Uterus (tissue), 4 donors: ENCODE data around the gene JUP. TPM values are rescaled to one million over a fixed set of nuclear protein-coding genes. Genes with fewer than 3 reads are reported as not detected.

ENCODE experiments used
- DNase-seq, 2 donors: peaks; one replicate each; pipeline ENCODE4 v3.0.0-alpha.2; 2019 to 2020
- H3K27ac ChIP-seq, 2 donors: fragments of 200-600 bp; sonication (generic); 1 replicate in 1 of 2; 2 replicates in 1 of 2; pipeline ENCODE4 v1.5.1; 2016 to 2018
- H3K27me3 ChIP-seq, 2 donors: fragments of 200-600 bp; sonication (generic); one replicate each; pipeline ENCODE4 v1.5.1; 2018 to 2019; ENCODE audit warnings: control low read depth in 1 of 2
- H3K36me3 ChIP-seq, 2 donors: fragments of 200-600 bp; sonication (generic); one replicate each; pipeline ENCODE4 v1.5.1; 2019; ENCODE audit warnings: control low read depth in 1 of 2
- H3K4me1 ChIP-seq, 2 donors: fragments of 200-600 bp; sonication (generic); one replicate each; pipeline ENCODE4 v1.5.1; 2018 to 2019; ENCODE audit warnings: control low read depth in 1 of 2
- H3K4me3 ChIP-seq, 2 donors: fragments of 200-600 bp; sonication (generic); 1 replicate in 1 of 2; 2 replicates in 1 of 2; pipeline ENCODE4 v1.5.1; 2018 to 2019; ENCODE audit warnings: mild to moderate bottlenecking in 1 of 2
- H3K9me3 ChIP-seq, 2 donors: fragments of 200-600 bp; sonication (generic); one replicate each; pipeline ENCODE4 v1.5.1; 2019; ENCODE audit warnings: control low read depth in 1 of 2
- POLR2A ChIP-seq, 2 donors: fragments of 450-650 bp; IDR thresholded peaks; one replicate each; pipeline ENCODE4 v1.6.1; 2016; ENCODE audit warnings: antibody characterized with exemption in 2 of 2, mild to moderate bottlenecking in 1 of 2, moderate library complexity in 1 of 2
- intact Hi-C: fragments of 100-400 bp; cut with DNase I; formaldehyde crosslinking; loops from one replicate; pipeline ENCODE4 v1.15.1; 2023; ENCODE audit warnings: low total_unique reads
- total RNA-seq, 4 donors: library from RNA; depleted of rRNA in 3 of 4; stranded (reverse); fragments of >200 nt in 3 of 4; gene quantifications; one replicate each; pipeline versions ENCODE4 v1.1.0 to v1.2.4, GENCODE V29; 2014 to 2023
- TF ChIP-seq, protein P1 (sequence below), 4 experiments: fragments of 200-600 bp in 2 of 4; fragments of 450-650 bp in 2 of 4; sonication (generic) in 2 of 4; IDR thresholded peaks; one replicate each; pipeline ENCODE4 v1.5.1; 2016 to 2019; ENCODE audit warnings: antibody characterized with exemption in 4 of 4, mild to moderate bottlenecking in 2 of 4, moderate library complexity in 1 of 4
- donor health status: DM: yes; HTN: yes; CAD: no.

Gene JUP
- total RNA-seq, 4 donors from 2014 or later: 49.1 to 110 (median 70.0) TPM

DNA sequence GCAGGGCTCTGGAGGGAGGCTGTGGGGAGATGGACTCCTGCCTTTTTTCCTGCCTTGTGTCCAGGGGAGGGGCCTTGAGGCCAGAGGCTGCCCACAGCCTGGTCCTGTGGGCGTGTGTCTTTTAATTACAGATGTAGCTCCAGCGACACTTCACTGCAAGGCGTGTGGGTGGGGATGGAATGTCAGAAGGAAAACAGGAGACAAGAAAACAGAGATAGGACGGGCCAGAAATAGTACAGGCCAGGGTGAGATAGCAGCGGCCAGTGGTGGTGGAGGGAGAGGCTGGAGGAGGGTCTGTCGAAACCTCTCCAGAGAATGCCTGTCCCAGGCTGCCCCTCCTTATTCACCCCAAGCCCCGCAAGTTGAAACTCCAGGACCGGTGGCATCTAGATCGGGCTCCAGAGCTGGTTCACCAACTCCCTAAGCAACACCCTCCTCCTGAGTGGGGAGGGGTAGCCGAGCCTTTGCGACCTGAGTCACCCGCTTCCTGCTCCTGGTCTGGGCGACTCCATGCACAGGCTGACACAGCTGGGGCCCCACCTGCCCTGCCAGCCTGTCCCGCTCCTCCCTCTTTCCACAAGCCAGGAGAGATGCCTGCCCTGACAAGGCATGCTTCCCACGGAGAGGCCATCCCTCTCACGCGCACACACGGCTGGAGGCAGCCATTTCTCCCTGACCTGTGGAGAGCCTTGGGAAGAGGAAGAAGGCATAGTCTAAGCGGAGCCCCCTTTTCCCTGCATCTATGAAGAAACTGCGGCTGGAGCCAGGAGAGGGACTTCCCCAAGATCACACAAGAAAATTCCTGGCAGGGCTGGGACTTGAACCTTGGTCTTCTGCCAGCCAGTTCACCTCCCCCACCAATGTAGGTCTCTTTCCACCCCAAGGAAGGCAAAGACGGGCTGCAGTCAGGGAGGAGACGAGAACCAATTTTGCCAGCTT lies 6.6 kb upstream of the JUP start:
- Histone ChIP-seq H3K36me3 (no peaks in the 10 kb centered on the region), H3K9me3 (no peaks in the 10 kb centered on the region), H3K27me3 (no peaks in the 10 kb centered on the region), H3K27ac (peak overlapping the region; percentile 87 to 89), H3K4me1 (no peaks in the 10 kb centered on the region), H3K4me3 (no peak overlapping the region)
- no peak for TF ChIP-seq POLR2A (IDR thresholded peaks at IDR 0.05)
- TF ChIP-seq, protein P1, sequence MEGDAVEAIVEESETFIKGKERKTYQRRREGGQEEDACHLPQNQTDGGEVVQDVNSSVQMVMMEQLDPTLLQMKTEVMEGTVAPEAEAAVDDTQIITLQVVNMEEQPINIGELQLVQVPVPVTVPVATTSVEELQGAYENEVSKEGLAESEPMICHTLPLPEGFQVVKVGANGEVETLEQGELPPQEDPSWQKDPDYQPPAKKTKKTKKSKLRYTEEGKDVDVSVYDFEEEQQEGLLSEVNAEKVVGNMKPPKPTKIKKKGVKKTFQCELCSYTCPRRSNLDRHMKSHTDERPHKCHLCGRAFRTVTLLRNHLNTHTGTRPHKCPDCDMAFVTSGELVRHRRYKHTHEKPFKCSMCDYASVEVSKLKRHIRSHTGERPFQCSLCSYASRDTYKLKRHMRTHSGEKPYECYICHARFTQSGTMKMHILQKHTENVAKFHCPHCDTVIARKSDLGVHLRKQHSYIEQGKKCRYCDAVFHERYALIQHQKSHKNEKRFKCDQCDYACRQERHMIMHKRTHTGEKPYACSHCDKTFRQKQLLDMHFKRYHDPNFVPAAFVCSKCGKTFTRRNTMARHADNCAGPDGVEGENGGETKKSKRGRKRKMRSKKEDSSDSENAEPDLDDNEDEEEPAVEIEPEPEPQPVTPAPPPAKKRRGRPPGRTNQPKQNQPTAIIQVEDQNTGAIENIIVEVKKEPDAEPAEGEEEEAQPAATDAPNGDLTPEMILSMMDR (IDR thresholded peaks at IDR 0.05): no peak
- DNase-seq: peak; percentile 54 to 63
- intact Hi-C loops: no loop called here

DNA sequence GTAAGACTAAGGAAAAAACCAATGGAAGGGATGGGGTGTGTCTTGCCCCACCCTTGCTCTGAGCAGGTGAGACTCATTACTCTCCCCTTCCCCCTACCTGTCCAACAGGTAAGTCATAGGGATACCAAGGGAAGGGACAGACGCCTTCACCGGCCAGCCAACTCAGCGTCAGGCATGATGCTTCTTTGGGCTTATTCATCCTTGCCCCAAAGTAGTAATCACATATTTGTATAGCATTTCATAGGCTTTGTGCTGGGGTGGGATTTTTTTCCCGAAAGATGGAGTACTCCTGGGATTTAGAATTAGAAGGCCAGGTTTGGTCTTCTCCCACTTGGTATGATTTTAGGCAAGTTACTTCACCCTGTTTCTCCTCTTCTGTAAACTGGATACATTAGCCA lies 509 bp upstream of the JUP start:
- Histone ChIP-seq H3K9me3 (no peaks in the 10 kb centered on the region), H3K4me3 (no peak overlapping the region)

DNA sequence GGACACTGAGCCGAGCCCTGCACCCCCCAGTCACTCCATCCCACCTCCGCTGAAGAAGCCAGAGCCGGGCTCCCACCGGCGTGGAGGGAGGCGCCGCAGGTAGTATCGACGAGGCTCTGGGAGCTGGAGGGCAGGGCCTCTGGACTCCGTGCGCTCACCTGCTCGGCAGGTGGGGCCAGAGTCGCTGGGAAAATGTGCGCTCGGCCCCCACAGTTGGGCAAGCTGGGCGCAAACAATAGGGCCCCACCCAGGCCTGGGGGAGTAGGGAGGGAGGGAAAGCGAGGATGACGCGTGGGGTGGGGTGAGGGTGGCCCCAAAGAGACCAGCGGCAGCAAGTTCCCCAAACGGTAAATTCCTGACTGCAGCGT lies 668 bp downstream of the JUP start:
- H3K27ac ChIP-seq: peak overlapping the region; percentile 79 to 88
- H3K4me3 ChIP-seq: peak overlapping the region; percentile 54 to 68
- peak; percentile 49 to 55 for DNase-seq
- no peaks in the 10 kb centered on the region for H3K27me3 ChIP-seq
- H3K4me1 ChIP-seq: peaks cover 0 to 11% of the 10 kb centered on the region in 2 donors
- TF ChIP-seq, protein P1 (IDR thresholded peaks at IDR 0.05): no peak
- no peak for TF ChIP-seq POLR2A (IDR thresholded peaks at IDR 0.05)
- no peaks in the 10 kb centered on the region for H3K9me3 ChIP-seq
- intact Hi-C loops: no loop called here
- H3K36me3 ChIP-seq: no peaks in the 10 kb centered on the region

More for the DNA sequence above, 509 bp upstream of the JUP start:
- Histone ChIP-seq H3K36me3 (no peaks in the 10 kb centered on the region), H3K27me3 (no peaks in the 10 kb centered on the region), H3K27ac (peak overlapping the region; percentile 62 to 69), H3K4me1 (peaks cover 0 to 11% of the 10 kb centered on the region in 2 donors)
- TF ChIP-seq, protein P1 (IDR thresholded peaks at IDR 0.05): no peak
- TF ChIP-seq POLR2A (IDR thresholded peaks at IDR 0.05): no peak
- intact Hi-C loops: no loop called here
- DNase-seq: no peak

- intact Hi-C loops: no loop called here
- TF ChIP-seq POLR2A (IDR thresholded peaks at IDR 0.05): no peak
- TF ChIP-seq, protein P1 (IDR thresholded peaks at IDR 0.05): no peak
- Histone ChIP-seq H3K27ac (peak overlapping the region; percentile 79 to 88), H3K4me1 (peaks cover 0 to 11% of the 10 kb centered on the region in 2 donors), H3K9me3 (no peaks in the 10 kb centered on the region), H3K4me3 (peak overlapping the region; percentile 54 to 68), H3K36me3 (no peaks in the 10 kb centered on the region), H3K27me3 (no peaks in the 10 kb centered on the region)
- no peak for DNase-seq
Measured at GRCh38 chr17:41785091-41785858, 1.2 kb downstream of the JUP start.
